H4 (cell line): ENCODE results near the gene GHRL. TPM values are rescaled to one million over a fixed set of nuclear protein-coding genes. Genes with fewer than 3 reads are reported as not detected.

Experiments
- DNase-seq: peaks from one replicate; pipeline ENCODE4 v3.0.0-alpha.2; 2015; ENCODE audit warnings: low spot score
- total RNA-seq: library from RNA; depleted of rRNA; stranded (reverse); fragments of >200 nt; shearing (Covaris generic); gene quantifications from 2 replicates; pipeline ENCODE4 v1.2.3, GENCODE V29; 2014; rRNA removed

GHRL gene
- total RNA-seq, 1 experiment from 2014 or later = not detected

DNA sequence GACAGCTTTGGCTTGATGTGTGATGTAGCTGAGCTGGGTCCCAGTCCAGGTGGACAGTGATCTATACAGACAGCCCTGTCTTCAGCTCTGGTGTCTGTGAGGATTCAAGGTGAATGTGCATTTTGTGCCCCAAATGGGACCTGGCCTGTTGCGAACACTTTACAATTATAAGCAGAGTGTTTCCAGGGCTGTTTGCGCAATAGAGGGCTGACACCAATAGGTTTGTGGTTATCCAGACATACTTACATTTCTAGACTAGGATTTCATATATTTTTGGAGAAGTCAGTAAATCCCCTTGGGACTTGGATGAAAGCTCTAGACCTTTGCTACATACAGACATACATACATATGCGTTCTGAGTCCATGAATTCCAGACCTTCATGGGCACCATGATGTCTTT lies 48.7 kb downstream of the GHRL start:
- DNase-seq = no peak

DNA sequence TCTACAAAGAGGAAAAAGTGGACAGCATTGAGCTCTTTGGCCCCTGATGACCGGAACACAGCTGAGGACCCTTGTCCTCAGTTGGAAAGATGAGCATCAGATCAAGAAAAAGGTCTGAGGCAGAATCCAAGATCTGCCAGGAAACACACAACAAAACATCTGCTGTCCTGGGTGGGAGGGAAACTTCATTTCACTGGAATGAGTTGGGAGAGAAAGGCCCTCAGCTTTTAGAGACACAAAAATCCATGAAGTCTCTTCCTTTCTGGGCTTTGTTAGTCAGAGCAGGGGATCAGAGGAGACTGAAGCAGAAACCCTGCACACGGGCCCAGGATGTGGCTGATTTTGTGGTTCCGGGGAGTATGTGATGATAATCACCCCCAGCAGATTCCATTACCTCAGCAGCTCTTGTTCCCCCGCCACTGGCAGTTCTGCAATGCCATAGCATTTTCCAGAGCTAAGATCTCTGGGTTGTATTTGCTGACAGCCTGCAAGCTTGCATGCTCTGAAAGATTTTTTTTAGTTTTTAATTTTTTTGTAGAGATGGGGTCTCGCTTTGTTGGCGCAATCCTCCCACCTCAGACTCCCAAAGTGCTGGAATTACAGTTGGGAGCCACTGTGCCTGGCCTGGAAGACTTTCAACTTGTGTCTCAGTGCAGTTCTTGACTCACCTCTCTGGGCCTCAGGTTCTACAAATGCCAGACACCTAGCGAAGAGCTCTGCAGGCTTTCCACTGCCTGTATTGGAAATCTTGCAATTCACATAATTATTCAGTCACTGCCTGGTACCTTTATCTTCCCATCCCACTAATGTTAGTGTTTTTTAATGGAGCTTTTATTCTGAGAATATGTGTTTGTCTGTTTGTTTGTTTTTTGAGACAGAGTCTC lies 50.3 kb downstream of the GHRL start:
- DNase-seq = peak; percentile 68

DNA sequence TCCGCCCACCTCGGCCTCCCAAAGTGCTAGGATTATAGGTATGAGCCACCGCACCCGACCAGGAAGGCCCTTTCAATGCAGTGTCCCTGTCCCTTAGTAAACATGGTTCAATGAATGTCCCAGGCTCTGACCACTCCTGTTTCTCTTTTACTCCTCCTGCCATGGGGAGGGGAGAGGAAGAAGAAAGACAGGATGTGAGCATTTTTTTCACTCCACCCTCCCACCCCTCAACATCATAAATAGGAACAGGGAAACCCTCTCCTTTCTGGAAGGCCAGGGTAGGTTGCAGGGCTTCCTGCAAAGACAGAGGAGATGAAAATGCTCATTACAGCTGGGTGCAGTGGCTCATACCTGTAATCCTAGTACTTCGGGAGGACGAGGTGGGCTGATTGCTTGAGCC lies 51.9 kb downstream of the GHRL start:
- no peak for DNase-seq

- DNase-seq = no peak
Observed at GRCh38 chr3:10238345-10239183, 54.2 kb downstream of the GHRL start.

Other genes starting within 250 kb of the GHRL start
- gene FANCD2OS, start 184.7 kb downstream of the GHRL start, total RNA-seq = not detected in 2 replicates
- gene BRK1, start 177.3 kb downstream of the GHRL start, total RNA-seq = 121 and 179 TPM in 2 replicates
- gene VHL, start 151.2 kb downstream of the GHRL start, total RNA-seq = 21.3 and 22.6 TPM in 2 replicates
- 1.1 and 1.3 TPM in 2 replicates for gene IRAK2, start 128.0 kb downstream of the GHRL start, total RNA-seq
- gene TATDN2, start 44.5 kb downstream of the GHRL start, total RNA-seq = 6.4 and 9.7 TPM in 2 replicates
- 176 and 203 TPM in 2 replicates for gene SEC13, start 28.2 kb upstream of the GHRL start, total RNA-seq
- 0.12 TPM in 2 replicates for gene ATP2B2, start 212.6 kb upstream of the GHRL start, total RNA-seq